Chondrocyte (in vitro differentiated cells): Measurements from ENCODE around the gene APLF. TPM values are rescaled to one million over a fixed set of nuclear protein-coding genes. Genes with fewer than 3 reads are reported as not detected.

Experiments
- DNase-seq: peaks from one replicate; pipeline ENCODE4 v3.0.0; 2021; ENCODE audit warnings: mixed read lengths, low spot score
- H3K27ac Mint-ChIP-seq: one replicate; pipeline ENCODE4 v1.8.0; 2021; ENCODE audit warnings: mild to moderate bottlenecking, moderate library complexity, mixed read lengths; ENCODE audit not compliant: unreplicated experiment
- H3K27me3 Mint-ChIP-seq: 2 replicates; pipeline ENCODE4 v1.8.0; 2021; ENCODE audit warnings: low read depth, mixed read lengths
- H3K36me3 Mint-ChIP-seq: 2 replicates; pipeline ENCODE4 v1.8.0; 2021; ENCODE audit warnings: low read depth, mixed read lengths
- H3K4me1 Mint-ChIP-seq: 2 replicates; pipeline ENCODE4 v1.8.0; 2021; ENCODE audit warnings: low read depth, mild to moderate bottlenecking, mixed read lengths
- H3K4me3 Mint-ChIP-seq: one replicate; pipeline ENCODE4 v1.8.0; 2021; ENCODE audit warnings: mild to moderate bottlenecking, moderate library complexity, mixed read lengths; ENCODE audit not compliant: unreplicated experiment
- H3K9me3 Mint-ChIP-seq: 2 replicates; pipeline ENCODE4 v1.8.0; 2021; ENCODE audit warnings: low read depth, mixed read lengths
- total RNA-seq: library from RNA; stranded (reverse); gene quantifications from 3 replicates; pipeline ENCODE4 v1.2.1, GENCODE V29; 2021
- TF ChIP-seq, protein P1 (sequence below): fragments of 200-600 bp; sonication (generic); IDR thresholded peaks from 2 replicates; pipeline ENCODE4 v1.5.0; 2021; ENCODE audit warnings: antibody characterized with exemption, mild to moderate bottlenecking, moderate library complexity

APLF gene
- total RNA-seq, 1 donor from 2014 or later, result 3.9 TPM

DNA sequence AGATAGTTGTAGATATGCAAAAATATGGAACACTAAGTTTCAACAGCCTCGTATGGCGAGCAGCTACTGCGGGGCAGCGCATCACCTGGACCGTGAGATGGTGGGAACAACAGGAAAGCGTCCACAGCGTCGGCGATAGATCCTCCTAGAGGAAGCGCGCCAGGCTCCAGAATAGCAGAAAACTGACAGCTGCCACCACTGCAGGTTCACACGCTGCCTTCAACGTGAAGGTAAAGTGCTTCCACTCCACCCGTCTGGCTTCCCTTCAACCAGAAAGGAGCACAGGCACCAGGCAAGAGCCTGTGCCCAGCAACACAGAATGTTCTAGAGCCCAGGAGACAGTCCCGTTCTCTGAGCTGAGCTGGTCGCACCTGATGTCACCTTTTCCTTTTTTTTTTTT is 20.3 kb upstream of the APLF start:
- Mint-ChIP-seq H3K36me3 (no peaks in the 10 kb centered on the region), H3K27me3 (peaks cover 9% of the 10 kb centered on the region), H3K4me3 (no peak overlapping the region), H3K4me1 (no peaks in the 10 kb centered on the region), H3K27ac (no peak overlapping the region), H3K9me3 (no peaks in the 10 kb centered on the region)
- TF ChIP-seq, protein P1, sequence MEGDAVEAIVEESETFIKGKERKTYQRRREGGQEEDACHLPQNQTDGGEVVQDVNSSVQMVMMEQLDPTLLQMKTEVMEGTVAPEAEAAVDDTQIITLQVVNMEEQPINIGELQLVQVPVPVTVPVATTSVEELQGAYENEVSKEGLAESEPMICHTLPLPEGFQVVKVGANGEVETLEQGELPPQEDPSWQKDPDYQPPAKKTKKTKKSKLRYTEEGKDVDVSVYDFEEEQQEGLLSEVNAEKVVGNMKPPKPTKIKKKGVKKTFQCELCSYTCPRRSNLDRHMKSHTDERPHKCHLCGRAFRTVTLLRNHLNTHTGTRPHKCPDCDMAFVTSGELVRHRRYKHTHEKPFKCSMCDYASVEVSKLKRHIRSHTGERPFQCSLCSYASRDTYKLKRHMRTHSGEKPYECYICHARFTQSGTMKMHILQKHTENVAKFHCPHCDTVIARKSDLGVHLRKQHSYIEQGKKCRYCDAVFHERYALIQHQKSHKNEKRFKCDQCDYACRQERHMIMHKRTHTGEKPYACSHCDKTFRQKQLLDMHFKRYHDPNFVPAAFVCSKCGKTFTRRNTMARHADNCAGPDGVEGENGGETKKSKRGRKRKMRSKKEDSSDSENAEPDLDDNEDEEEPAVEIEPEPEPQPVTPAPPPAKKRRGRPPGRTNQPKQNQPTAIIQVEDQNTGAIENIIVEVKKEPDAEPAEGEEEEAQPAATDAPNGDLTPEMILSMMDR, result no peak
- DNase-seq, result no peak

DNA sequence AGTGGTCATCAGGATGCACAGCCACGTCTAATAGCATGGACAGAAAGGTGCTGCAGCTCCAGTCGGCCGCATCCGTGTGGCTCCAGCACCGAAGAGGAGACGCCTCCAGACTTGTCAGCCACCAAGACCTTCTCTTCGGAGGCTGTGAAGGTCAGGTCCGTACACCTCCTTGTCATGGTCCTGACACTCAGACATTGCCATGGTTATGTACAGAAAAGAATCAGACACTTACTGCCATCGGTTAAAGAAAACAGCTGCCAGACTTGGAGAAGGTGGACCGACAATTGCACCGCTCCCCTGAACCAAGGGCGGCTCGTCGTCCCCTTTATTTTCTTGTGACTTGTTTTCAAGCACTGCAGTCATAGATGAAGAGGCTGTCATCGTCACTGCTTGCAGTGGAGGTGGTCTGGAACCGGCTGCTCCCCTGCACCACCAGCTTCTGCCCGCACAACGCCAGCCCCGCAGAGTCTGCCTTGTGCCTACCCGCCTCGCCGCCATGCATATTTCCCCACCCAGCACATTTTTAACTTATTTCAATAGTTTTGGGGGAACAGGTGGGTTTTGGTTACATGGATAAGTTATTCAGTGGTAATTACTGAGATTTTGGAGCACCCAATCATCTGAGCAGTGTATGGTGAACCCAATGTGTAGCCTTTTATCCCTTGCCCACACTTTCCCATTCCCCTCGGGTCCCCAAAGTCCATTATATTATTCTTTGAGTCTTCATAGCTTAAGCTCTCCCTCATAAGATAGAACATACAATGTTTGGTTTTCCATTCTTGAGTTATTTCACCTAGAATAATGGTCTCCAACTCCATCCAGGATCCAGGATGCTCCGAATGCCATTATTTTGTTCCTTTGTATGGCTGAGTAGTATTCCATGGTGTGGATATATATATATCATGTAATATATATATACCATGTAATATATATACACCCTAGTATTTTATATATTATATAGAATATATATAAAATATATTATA is 18.4 kb upstream of the APLF start:
- TF ChIP-seq, protein P1, result no peak
- H3K27me3 Mint-ChIP-seq, result peaks cover 4% of the 10 kb centered on the region
- no peaks in the 10 kb centered on the region for H3K4me1 Mint-ChIP-seq
- no peaks in the 10 kb centered on the region for H3K36me3 Mint-ChIP-seq
- H3K27ac Mint-ChIP-seq, result no peak overlapping the region
- no peak overlapping the region for H3K4me3 Mint-ChIP-seq
- H3K9me3 Mint-ChIP-seq, result no peaks in the 10 kb centered on the region
- no peak for DNase-seq

DNA sequence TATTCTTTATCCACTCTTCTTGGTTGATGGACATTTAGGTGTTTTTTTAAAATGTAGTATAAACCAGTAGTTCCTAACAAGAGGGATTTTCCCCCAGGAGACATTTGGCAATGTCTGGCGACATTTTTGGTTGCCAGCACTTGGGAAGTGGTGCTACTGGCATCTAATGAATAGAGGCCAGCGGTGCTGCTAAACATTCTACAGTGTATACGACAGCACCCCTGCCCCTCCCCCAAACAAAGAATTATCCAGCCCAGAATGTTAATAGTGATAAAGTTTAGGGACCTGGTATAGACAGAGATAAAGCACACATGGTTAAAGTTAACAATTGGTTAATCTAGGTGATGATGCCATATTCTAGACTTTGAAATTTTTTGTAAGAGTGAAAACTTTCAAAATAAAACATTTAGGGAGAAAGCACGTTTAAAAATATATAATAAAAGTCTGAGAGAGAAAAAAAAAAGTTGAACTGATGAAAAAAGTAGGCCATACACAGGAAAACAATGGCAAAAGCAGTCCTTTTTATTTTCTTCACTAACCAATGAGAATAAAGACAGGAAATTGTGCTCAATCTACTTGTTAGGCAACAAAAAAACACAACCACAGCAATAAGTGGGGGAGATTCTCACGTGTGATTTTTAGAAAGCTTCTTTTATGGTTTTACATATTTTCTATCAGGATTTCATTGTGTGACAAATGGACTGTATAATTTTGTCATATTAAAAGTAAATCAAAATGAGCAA is 15.1 kb upstream of the APLF start:
- no peaks in the 10 kb centered on the region for H3K36me3 Mint-ChIP-seq
- H3K27me3 Mint-ChIP-seq, result no peaks in the 10 kb centered on the region
- no peaks in the 10 kb centered on the region for H3K9me3 Mint-ChIP-seq
- no peaks in the 10 kb centered on the region for H3K4me1 Mint-ChIP-seq
- no peak overlapping the region for H3K4me3 Mint-ChIP-seq
- H3K27ac Mint-ChIP-seq, result no peak overlapping the region
- no peak for DNase-seq
- TF ChIP-seq, protein P1, result no peak

DNA sequence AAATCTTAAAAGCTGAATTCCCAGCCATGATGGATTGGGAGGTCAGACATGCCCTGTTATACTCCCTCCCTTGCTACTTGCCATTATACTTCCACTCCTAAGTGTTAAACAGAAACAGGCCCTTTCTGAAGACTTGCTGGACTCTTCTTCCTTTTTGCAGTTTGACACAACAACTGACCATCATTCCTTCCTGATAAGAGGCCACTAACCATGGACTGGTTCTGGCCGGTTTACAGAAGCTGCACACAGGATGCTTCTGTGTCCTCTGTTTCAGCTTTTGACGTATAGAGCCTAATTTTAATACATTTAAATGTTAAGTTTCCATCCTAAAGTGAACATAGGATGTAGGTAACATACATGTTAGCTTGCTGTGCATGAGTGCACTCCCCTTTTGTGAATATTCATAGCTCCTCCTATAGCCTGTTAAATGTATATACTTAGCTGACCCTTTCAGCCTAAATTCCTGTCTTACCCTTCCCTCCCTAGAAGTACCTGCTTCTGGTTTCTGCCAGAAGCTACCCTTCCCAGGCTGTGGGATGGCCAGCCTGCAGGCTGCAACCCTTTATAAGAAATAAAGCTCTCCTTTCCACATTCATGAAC is 13.5 kb upstream of the APLF start:
- Mint-ChIP-seq H3K27ac (no peak overlapping the region), H3K9me3 (no peaks in the 10 kb centered on the region), H3K4me1 (peaks cover 11% of the 10 kb centered on the region), H3K27me3 (no peaks in the 10 kb centered on the region), H3K36me3 (no peaks in the 10 kb centered on the region), H3K4me3 (no peak overlapping the region)
- TF ChIP-seq, protein P1, result no peak
- DNase-seq, result no peak

DNA sequence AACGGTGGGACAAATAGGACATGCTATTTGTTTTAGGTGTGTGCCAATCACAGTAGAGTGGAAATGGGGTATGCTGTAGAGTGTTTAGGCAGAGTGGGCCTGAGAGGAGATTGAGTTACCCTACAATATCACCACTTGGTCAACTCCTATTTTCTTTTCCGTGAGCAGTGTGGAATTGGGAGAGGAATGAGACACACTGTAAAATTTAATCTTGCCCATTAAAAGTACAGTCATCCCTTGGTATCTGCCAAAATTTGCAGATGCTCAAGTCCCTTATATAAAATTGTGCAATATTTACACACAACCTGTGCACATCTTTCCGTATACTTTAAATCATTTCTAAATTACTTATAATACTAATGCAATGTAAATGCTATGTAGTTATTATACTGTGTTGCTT is 12.7 kb upstream of the APLF start:
- TF ChIP-seq, protein P1, result no peak
- no peak overlapping the region for H3K4me3 Mint-ChIP-seq
- H3K4me1 Mint-ChIP-seq, result peaks cover 15% of the 10 kb centered on the region
- H3K9me3 Mint-ChIP-seq, result no peaks in the 10 kb centered on the region
- DNase-seq, result no peak
- H3K27me3 Mint-ChIP-seq, result no peaks in the 10 kb centered on the region
- H3K36me3 Mint-ChIP-seq, result no peaks in the 10 kb centered on the region
- H3K27ac Mint-ChIP-seq, result no peak overlapping the region
